Measurements from ENCODE around the gene PELI1. TPM values are rescaled to one million over a fixed set of nuclear protein-coding genes. Genes with fewer than 3 reads are reported as not detected.

PELI1 gene
- total RNA-seq, 4 donors from 2014 or later, result 13.7 to 31.1 (median 19.7) TPM

DNA sequence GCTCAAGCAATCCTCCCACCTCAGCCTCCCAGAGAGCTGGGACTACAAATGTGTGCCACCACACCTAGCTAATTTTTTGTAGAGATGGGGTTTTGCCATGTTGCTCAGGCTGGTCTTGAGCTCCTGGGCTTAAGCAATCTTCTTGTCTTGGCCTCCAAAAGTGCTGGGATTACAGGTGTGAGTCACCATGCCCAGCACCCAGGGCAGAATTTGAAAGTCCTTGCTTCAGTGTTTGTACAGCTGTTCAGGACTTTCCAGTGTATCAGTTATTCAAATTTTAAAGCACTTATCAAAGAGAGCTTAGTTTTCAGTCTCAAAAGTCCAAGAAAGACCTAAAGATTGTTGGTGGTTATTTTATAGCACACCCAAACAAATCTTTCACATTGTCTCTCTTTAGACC, 81.4 kb downstream of the PELI1 start:
- no peak overlapping the region for H3K27ac ChIP-seq (replicated peaks in 1 of 4)
- no peak overlapping the region for H3K4me3 ChIP-seq
- H3K27me3 ChIP-seq, result no peaks in the 10 kb centered on the region
- H3K9me3 ChIP-seq, result no peaks in the 10 kb centered on the region
- intact Hi-C loops (cut with DNase I), result no loop called here
- no peaks in the 10 kb centered on the region for H3K36me3 ChIP-seq
- DNase-seq (ENCODE audit: extremely low spot score), result no peak
- TF ChIP-seq POLR2AphosphoS5 (IDR thresholded peaks at IDR 0.05), result no peak
- no peak for TF ChIP-seq POLR2A (IDR thresholded peaks at IDR 0.05; ENCODE audit: low read depth)
- H3K4me1 ChIP-seq, result peaks cover 12 to 28% (median 21%) of the 10 kb centered on the region in 4 donors

GRCh38 chr2:64059270-64059669, 85.0 kb downstream of the PELI1 start:
- H3K27ac ChIP-seq (replicated peaks in 1 of 4), result no peak overlapping the region
- no peaks in the 10 kb centered on the region for H3K27me3 ChIP-seq
- no peaks in the 10 kb centered on the region for H3K9me3 ChIP-seq
- intact Hi-C loops (cut with DNase I), result loop anchor here (10.0 kb wide), 1 partner anchor 166 kb away; no protein-coding TSS in a partner anchor
- DNase-seq (ENCODE audit: extremely low spot score), result no peak
- peaks cover 5 to 16% (median 10%) of the 10 kb centered on the region in 4 donors for H3K4me1 ChIP-seq
- TF ChIP-seq CTCF (IDR thresholded peaks at IDR 0.05) (no peak), POLR2A (IDR thresholded peaks at IDR 0.05; ENCODE audit: low read depth) (no peak), POLR2AphosphoS5 (IDR thresholded peaks at IDR 0.05) (no peak), EP300 (IDR thresholded peaks at IDR 0.05) (no peak)
- H3K36me3 ChIP-seq, result no peaks in the 10 kb centered on the region
- H3K4me3 ChIP-seq, result no peak overlapping the region

DNA sequence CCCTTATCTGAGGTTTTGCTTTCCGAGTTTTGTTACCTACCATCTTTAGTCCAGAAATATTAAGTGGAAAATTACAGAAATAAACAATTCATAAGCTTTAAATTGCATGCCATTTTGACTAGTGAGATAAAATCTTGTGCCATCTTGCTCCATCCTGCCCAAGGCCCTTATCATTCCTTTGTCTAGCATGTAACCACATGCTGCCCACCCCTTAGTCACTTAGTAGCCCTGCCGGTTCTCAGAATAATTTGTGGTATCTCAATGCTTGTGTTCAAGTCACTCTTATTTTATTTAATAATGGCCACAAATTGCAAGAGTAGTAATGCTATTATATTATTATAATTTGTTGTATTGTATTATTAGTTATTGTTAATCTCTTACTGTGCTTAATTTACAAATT, 88.2 kb downstream of the PELI1 start:
- intact Hi-C loops (cut with DNase I), result loop anchor here (10.0 kb wide), 1 partner anchor 169 kb away; no protein-coding TSS in a partner anchor
- TF ChIP-seq POLR2A (IDR thresholded peaks at IDR 0.05; ENCODE audit: low read depth) (no peak), POLR2AphosphoS5 (IDR thresholded peaks at IDR 0.05) (no peak), CTCF (IDR thresholded peaks at IDR 0.05) (no peak)

GRCh38 chr2:64054161-64054915, 89.9 kb downstream of the PELI1 start:
- H3K4me1 ChIP-seq, result peaks cover 0 to 7% (median 5%) of the 10 kb centered on the region in 4 donors
- intact Hi-C loops (cut with DNase I), result loop anchor here (5.0 to 10.0 kb wide), 3 partner anchors 170 to 433 kb away; no protein-coding TSS in a partner anchor
- H3K27me3 ChIP-seq, result no peaks in the 10 kb centered on the region
- DNase-seq (ENCODE audit: extremely low spot score), result no peak
- no peaks in the 10 kb centered on the region for H3K36me3 ChIP-seq
- WGBS, result 70% methylated on average over 4 of the region's 4 CpGs
- H3K4me3 ChIP-seq, result no peak overlapping the region
- no peaks in the 10 kb centered on the region for H3K9me3 ChIP-seq
- no peak overlapping the region for H3K27ac ChIP-seq (replicated peaks in 1 of 4)
- no peak for TF ChIP-seq POLR2A (IDR thresholded peaks at IDR 0.05; ENCODE audit: low read depth)

More for the DNA sequence above, 88.2 kb downstream of the PELI1 start:
- H3K4me3 ChIP-seq, result no peak overlapping the region
- no peak overlapping the region for H3K27ac ChIP-seq (replicated peaks in 1 of 4)
- peaks cover 0 to 6% (median 0%) of the 10 kb centered on the region in 4 donors for H3K4me1 ChIP-seq
- H3K27me3 ChIP-seq, result no peaks in the 10 kb centered on the region
- DNase-seq (ENCODE audit: extremely low spot score), result no peak
- no peaks in the 10 kb centered on the region for H3K36me3 ChIP-seq
- no peaks in the 10 kb centered on the region for H3K9me3 ChIP-seq
- 91% methylated on average over 2 of the region's 2 CpGs for WGBS

GRCh38 chr2:64052463-64053241, 91.6 kb downstream of the PELI1 start:
- WGBS, result 84% methylated on average over 3 of the region's 3 CpGs
- DNase-seq (ENCODE audit: extremely low spot score), result no peak
- peak overlapping the region in 3 of 4 donors; percentile 13 to 42 (median 16) for H3K27ac ChIP-seq (replicated peaks in 1 of 4)
- H3K4me1 ChIP-seq, result peaks cover 0 to 7% (median 5%) of the 10 kb centered on the region in 4 donors
- H3K4me3 ChIP-seq, result no peak overlapping the region
- no peaks in the 10 kb centered on the region for H3K27me3 ChIP-seq
- H3K36me3 ChIP-seq, result no peaks in the 10 kb centered on the region
- peak; percentile 47 to 52 for TF ChIP-seq POLR2AphosphoS5 (IDR thresholded peaks at IDR 0.05)
- no peak for TF ChIP-seq POLR2A (IDR thresholded peaks at IDR 0.05; ENCODE audit: low read depth)
- intact Hi-C loops (cut with DNase I), result loop anchor here (5.0 to 10.0 kb wide), 3 partner anchors 172 to 435 kb away; no protein-coding TSS in a partner anchor
- H3K9me3 ChIP-seq, result no peaks in the 10 kb centered on the region
